ENCODE data around the gene DYNC1H1.

DNA sequence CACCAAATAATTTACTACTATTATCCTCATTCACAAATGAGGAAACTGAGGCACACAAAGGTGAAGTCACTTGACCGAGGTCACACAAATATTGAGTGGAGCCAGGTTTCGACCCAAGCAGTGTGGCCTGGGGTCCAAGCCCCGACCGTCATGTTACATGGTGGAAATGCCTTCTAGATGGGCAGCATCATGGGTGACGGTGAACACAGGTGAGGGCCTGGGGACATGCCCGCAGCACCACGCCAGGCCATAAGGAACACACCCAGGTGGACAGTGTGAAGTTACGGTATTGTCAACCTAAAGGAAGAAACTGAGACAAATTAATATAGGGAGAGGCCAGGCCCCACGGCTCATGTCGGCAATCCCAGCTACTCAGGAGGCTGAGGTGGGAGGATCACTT lies 35.3 kb upstream of the DYNC1H1 start:
- TF ChIP-seq, protein P1, sequence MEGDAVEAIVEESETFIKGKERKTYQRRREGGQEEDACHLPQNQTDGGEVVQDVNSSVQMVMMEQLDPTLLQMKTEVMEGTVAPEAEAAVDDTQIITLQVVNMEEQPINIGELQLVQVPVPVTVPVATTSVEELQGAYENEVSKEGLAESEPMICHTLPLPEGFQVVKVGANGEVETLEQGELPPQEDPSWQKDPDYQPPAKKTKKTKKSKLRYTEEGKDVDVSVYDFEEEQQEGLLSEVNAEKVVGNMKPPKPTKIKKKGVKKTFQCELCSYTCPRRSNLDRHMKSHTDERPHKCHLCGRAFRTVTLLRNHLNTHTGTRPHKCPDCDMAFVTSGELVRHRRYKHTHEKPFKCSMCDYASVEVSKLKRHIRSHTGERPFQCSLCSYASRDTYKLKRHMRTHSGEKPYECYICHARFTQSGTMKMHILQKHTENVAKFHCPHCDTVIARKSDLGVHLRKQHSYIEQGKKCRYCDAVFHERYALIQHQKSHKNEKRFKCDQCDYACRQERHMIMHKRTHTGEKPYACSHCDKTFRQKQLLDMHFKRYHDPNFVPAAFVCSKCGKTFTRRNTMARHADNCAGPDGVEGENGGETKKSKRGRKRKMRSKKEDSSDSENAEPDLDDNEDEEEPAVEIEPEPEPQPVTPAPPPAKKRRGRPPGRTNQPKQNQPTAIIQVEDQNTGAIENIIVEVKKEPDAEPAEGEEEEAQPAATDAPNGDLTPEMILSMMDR (conservative IDR thresholded peaks at IDR 0.05; ENCODE audit: low read depth, low read length) = no peak
- no peak for TF ChIP-seq EZH2 (IDR thresholded peaks at IDR 0.05; ENCODE audit: borderline replicate concordance, low read depth, low read length, poor library complexity, severe bottlenecking)
